Measurements from ENCODE around the gene RLBP1.
A peak's percentile ranks its signal among the peaks of the same experiment; 100 is the strongest.

RLBP1 gene

DNA sequence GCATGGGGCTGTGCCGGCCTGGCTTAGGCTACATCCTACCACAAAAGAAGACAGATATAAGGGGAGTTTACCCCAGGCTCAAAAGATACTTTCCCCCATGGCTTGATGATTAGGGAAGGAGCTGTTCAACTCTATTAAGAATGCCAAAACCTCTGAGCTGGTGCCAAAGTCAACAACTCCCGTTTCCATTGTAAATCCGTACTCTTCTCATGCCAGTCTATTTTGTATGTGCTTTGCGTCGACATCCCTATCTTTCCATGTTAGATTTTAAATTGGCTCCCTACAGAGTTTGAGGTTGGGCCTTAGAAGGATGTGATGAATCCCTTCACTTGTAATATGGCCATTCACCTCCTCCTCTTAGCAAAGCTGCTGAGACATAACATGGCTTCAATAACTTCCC is 46.9 kb downstream of the RLBP1 start:
- TF ChIP-seq, protein P1, sequence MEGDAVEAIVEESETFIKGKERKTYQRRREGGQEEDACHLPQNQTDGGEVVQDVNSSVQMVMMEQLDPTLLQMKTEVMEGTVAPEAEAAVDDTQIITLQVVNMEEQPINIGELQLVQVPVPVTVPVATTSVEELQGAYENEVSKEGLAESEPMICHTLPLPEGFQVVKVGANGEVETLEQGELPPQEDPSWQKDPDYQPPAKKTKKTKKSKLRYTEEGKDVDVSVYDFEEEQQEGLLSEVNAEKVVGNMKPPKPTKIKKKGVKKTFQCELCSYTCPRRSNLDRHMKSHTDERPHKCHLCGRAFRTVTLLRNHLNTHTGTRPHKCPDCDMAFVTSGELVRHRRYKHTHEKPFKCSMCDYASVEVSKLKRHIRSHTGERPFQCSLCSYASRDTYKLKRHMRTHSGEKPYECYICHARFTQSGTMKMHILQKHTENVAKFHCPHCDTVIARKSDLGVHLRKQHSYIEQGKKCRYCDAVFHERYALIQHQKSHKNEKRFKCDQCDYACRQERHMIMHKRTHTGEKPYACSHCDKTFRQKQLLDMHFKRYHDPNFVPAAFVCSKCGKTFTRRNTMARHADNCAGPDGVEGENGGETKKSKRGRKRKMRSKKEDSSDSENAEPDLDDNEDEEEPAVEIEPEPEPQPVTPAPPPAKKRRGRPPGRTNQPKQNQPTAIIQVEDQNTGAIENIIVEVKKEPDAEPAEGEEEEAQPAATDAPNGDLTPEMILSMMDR (conservative IDR thresholded peaks at IDR 0.05; ENCODE audit: control insufficient read depth, insufficient read depth, low read depth, low read length), result no peak
- no peak overlapping the region for H3K4me3 ChIP-seq (ENCODE audit: control insufficient read depth, low read depth, low read length)
- DNase-seq (ENCODE audit: low read depth), result no peak

DNA sequence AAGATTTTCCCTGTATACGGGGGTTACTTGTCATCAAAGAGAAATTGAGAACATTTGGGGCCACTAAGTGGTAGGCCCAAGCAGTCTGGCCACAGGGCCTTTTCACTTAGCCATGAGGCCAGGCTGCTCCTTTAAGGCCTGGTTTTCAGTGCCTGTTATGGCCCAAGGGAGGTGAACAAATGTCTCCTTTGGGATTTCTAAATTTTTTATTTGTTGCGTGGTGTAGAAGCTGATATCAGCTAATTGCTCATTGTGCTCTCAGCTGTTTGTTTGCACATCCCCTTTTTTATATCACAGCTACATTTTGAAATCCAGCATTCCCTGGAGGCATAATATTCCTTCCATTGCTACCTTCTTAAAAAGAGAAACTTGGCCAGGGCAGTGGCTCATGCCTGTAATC is 48.5 kb downstream of the RLBP1 start:
- no peak overlapping the region for H3K4me3 ChIP-seq (ENCODE audit: control insufficient read depth, low read depth, low read length)
- TF ChIP-seq, protein P1 (conservative IDR thresholded peaks at IDR 0.05; ENCODE audit: control insufficient read depth, insufficient read depth, low read depth, low read length), result no peak
- DNase-seq (ENCODE audit: low read depth), result peak; percentile 33

DNA sequence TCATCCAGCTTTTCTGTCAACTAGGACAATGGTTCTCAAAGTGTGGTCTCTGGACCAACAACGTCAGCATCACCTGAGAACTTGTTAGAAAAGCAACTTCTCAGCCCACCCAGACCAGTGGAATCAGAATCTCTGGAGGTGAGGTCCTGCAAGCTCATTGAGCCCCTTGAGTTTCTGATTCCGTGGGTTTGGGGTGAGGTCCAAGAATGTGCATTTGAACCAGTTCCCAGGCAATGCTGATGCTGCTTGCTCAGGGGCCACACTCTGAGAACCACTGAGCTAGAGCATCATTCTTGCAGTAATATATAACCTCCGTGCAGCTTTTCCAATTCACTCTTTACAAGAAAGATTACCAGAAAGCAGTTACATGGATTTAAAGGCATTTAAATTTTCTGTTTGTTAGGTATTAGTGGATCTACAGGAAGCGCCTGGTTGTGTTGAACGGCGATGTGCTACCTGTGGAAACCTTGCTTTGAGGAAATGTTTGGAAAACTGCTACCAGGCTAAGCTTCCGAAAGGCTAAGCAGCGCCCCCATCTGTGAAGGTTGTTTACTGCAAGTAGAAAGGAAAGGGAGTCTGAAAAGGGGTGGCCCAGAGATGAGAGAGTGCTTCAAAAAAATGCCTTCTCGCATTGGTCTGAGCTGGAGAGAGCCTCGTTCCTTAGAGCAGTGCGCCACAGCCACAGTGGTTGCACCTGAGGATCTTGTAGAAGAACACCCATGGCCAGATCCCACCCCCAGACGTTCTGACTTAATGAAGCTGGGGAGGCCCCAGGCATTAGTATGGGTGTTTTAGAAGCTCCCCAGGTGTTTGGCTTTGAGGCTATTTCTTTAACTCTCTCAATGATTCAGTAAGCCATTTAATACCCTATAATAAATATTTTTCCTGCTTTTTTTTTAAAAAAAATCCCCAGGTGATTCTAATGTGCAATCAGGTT is 50.0 kb downstream of the RLBP1 start:
- DNase-seq (ENCODE audit: low read depth), result peak; percentile 50
- TF ChIP-seq, protein P1 (conservative IDR thresholded peaks at IDR 0.05; ENCODE audit: control insufficient read depth, insufficient read depth, low read depth, low read length), result peak; percentile 86
- H3K4me3 ChIP-seq (ENCODE audit: control insufficient read depth, low read depth, low read length), result no peak overlapping the region

DNA sequence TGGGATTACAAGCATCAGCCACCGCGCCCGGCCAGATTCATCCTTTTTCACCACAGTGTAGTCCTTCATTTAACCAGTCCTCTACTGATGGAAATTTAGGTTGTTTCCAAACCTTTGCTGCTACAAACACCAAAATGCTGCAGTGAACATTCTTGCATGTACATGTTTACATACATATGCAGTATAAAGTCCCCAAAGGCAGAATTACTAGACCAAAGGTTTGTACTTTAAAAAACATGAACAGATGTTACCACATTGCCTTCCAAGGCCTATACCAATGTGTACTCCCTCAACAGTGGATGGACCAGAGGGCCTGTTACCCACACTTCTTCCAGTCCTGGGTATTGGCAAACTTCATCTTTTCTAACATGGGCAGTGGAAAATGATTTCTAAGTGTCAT is 51.0 kb downstream of the RLBP1 start:
- H3K4me3 ChIP-seq (ENCODE audit: control insufficient read depth, low read depth, low read length), result no peak overlapping the region
- no peak for DNase-seq (ENCODE audit: low read depth)
- TF ChIP-seq, protein P1 (conservative IDR thresholded peaks at IDR 0.05; ENCODE audit: control insufficient read depth, insufficient read depth, low read depth, low read length), result no peak

DNA sequence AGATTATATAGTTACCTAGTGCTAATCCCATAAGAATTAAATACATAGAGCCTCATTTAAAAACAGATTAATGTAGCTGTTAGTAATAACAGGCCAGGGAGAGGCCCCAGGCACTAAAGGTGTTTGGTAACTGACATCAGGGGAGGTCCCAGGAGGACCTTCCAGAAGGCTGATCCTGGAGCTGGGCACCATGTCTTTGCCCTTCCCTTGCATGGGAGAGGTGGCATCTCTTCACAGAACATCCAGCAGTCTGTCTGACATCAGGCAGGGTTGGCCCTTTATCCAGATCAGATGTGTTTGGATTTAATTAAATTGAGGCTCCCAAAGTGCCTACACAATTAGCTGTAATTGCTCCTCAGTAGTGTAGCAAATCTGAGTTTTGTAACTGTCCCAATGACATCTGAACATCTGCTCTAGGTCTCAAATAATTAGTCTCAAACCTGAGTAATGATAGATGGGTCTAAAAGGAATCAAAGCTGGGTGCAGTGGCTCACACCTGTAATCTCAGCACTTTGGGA is 53.0 kb downstream of the RLBP1 start:
- DNase-seq (ENCODE audit: low read depth), result no peak
- TF ChIP-seq, protein P1 (conservative IDR thresholded peaks at IDR 0.05; ENCODE audit: control insufficient read depth, insufficient read depth, low read depth, low read length), result no peak
- no peak overlapping the region for H3K4me3 ChIP-seq (ENCODE audit: control insufficient read depth, low read depth, low read length)

DNA sequence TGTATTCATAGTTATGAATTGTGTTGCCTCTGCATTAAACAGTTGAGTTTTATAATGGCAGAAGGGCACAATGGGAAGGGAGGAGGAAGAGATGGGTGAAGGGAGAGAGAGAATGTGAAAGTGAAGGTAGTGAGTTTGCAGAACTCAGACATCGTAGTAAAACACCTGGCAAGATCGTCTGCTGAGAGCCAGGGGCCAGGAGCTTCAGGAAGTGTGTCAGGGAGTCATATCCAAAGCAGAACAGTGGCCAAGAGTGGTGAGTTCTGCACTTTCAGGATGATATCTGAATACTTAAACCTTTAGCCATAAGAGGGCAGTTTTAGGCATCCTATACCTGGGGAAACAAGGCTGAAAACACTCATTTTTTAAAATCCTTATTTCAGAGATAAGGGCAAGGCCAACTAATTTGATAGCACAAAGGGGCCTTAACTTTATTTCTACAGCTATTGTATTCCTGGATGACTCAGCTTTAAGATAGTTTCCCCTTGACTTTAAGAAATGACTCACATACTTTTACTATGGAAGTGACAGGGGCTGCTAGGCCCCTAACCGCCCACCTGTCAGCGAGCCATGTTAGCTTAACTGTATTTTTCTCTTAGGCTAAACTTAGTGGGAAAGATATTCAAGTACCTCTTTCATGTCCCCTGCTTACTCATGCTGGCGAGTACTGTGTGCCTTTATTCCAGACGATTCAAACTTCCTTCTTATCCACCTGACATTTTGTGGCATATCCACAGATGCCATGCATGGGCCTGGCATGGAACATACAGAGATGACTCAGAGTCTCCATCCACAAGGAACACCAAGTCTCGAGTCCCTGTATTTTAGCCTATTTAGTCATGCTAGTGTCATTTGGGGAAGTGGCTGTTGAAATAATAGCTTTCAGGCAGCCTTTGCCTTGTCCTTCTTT is 53.9 kb downstream of the RLBP1 start:
- peak; percentile 67 for DNase-seq (ENCODE audit: low read depth)
- H3K4me3 ChIP-seq (ENCODE audit: control insufficient read depth, low read depth, low read length), result no peak overlapping the region
- TF ChIP-seq, protein P1 (conservative IDR thresholded peaks at IDR 0.05; ENCODE audit: control insufficient read depth, insufficient read depth, low read depth, low read length), result no peak
